ENCODE data around the gene ARL16.

- TF ChIP-seq EP300 (IDR thresholded peaks at IDR 0.05; ENCODE audit: borderline replicate concordance) (peak; percentile 45; the same call in 1 of the 2 replicates), CREB1 (IDR thresholded peaks at IDR 0.05; ENCODE audit: low read depth) (peak; percentile 27; the same call in 1 of the 2 replicates), USF1 (IDR thresholded peaks at IDR 0.05) (peak; percentile 66)
These were observed 46.9 kb downstream of the ARL16 start, which contains the start of the genes NPLOC4 and TSPAN10 for GRCh38 chr17:81636505-81637288.
